DOHH2 (cell line): Measurements from ENCODE around the gene SORL1-AS1.

Experiments used
- H3F3A ChIP-seq: fragments of 200-600 bp; sonication (generic), shearing (Covaris generic); 2 replicates; pipeline ENCODE4 v1.6.0; 2016; ENCODE audit warnings: antibody characterized with exemption, mild to moderate bottlenecking; ENCODE audit not compliant: control insufficient read depth, insufficient read depth
- H3K27ac ChIP-seq: fragments of 200-600 bp; sonication (generic); 2 replicates; pipeline ENCODE4 v1.5.1; 2014; ENCODE audit warnings: low read depth, mild to moderate bottlenecking, low read length, moderate library complexity
- H3K27me3 ChIP-seq: fragments of 200-600 bp; sonication (generic); 2 replicates; pipeline ENCODE4 v1.6.1; 2014; ENCODE audit warnings: mild to moderate bottlenecking, low read length, mixed read lengths; ENCODE audit not compliant: control insufficient read depth
- H3K36me3 ChIP-seq: fragments of 200-600 bp; sonication (generic); 2 replicates; pipeline ENCODE4 v1.6.1; 2014; ENCODE audit warnings: mild to moderate bottlenecking, low read length, moderate library complexity, mixed read lengths; ENCODE audit not compliant: control insufficient read depth
- H3K4me1 ChIP-seq: fragments of 200-600 bp; sonication (generic); 2 replicates; pipeline ENCODE4 v1.6.1; 2014; ENCODE audit warnings: mild to moderate bottlenecking, low read length, mixed read lengths; ENCODE audit not compliant: control insufficient read depth
- H3K4me2 ChIP-seq: fragments of 200-600 bp; sonication (generic); 2 replicates; pipeline ENCODE4 v1.6.0; 2014; ENCODE audit warnings: mild to moderate bottlenecking, low read length, moderate library complexity
- H3K4me3 ChIP-seq: fragments of 200-600 bp; sonication (generic); 2 replicates; pipeline ENCODE4 v1.5.1; 2014; ENCODE audit warnings: mild to moderate bottlenecking, low read length, mixed read lengths
- H3K79me2 ChIP-seq: fragments of 200-600 bp; sonication (generic); 2 replicates; pipeline ENCODE4 v1.6.1; 2014; ENCODE audit warnings: mild to moderate bottlenecking, low read length, mixed read lengths; ENCODE audit not compliant: control insufficient read depth
- H3K9me2 ChIP-seq: fragments of 200-600 bp; sonication (generic); replicated peaks from 2 replicates; pipeline ENCODE4 v1.6.1; 2014; ENCODE audit warnings: mild to moderate bottlenecking, low read length, mixed read lengths; ENCODE audit not compliant: control insufficient read depth
- H3K9me3 ChIP-seq: fragments of 200-600 bp; sonication (generic); 2 replicates; pipeline ENCODE4 v1.6.1; 2014; ENCODE audit warnings: antibody characterized with exemption, low read length, mixed read lengths; ENCODE audit not compliant: control insufficient read depth, insufficient read depth
- H4K20me1 ChIP-seq: fragments of 200-600 bp; sonication (generic); 2 replicates; pipeline ENCODE4 v1.6.0; 2014; ENCODE audit warnings: low read depth, mild to moderate bottlenecking, antibody characterized with exemption, low read length, moderate library complexity; ENCODE audit not compliant: control insufficient read depth, insufficient read depth
- CTCF ChIP-seq: fragments of 200-600 bp; sonication (generic); IDR thresholded peaks from one replicate; pipeline ENCODE4 v1.5.1; 2014; ENCODE audit warnings: antibody characterized with exemption, mild to moderate bottlenecking, low read depth, low read length; ENCODE audit not compliant: poor library complexity, severe bottlenecking
- EZH2phosphoT487 ChIP-seq: fragments of 200-600 bp; sonication (generic); IDR thresholded peaks from 2 replicates; pipeline ENCODE4 v1.6.1; 2017; ENCODE audit warnings: borderline replicate concordance, mild to moderate bottlenecking, antibody characterized with exemption, low read length, moderate library complexity, mixed read lengths

Gene SORL1-AS1

DNA sequence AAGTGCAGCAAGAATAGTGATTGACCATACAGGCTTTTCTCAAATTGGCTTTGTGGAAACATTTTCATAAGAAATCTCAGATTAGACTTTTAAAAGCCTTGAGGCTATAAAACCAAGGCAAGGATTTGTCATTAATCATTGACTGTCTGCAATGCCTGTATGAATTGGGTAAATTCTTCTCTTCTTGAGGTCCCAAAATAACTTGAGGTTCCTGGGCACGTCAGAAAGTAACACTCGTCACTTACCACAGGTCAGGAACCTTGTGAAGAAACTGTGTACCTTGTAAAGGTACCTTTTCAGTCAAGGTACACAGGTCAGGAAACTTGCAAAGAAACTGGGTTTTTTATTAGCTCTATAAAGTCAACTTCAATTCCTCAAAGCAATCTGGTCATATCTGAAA is 43.9 kb downstream of the SORL1-AS1 start:
- H4K20me1 ChIP-seq: no peaks in the 10 kb centered on the region
- no peaks in the 10 kb centered on the region for H3K27me3 ChIP-seq
- no peak overlapping the region for H3K4me3 ChIP-seq
- H3K4me1 ChIP-seq: peaks cover 77% of the 10 kb centered on the region
- no peaks in the 10 kb centered on the region for H3K9me2 ChIP-seq
- no peaks in the 10 kb centered on the region for H3K36me3 ChIP-seq
- no peaks in the 10 kb centered on the region for H3K9me3 ChIP-seq
- H3K4me2 ChIP-seq: 0 out of 2 replicates have a peak overlapping the region, but pooled peaks have one; percentile 22
- peaks cover 31% of the 10 kb centered on the region for H3F3A ChIP-seq
- no peaks in the 10 kb centered on the region for H3K79me2 ChIP-seq
- no peak overlapping the region for H3K27ac ChIP-seq
- no peak for TF ChIP-seq EZH2phosphoT487
- TF ChIP-seq CTCF: no peak

DNA sequence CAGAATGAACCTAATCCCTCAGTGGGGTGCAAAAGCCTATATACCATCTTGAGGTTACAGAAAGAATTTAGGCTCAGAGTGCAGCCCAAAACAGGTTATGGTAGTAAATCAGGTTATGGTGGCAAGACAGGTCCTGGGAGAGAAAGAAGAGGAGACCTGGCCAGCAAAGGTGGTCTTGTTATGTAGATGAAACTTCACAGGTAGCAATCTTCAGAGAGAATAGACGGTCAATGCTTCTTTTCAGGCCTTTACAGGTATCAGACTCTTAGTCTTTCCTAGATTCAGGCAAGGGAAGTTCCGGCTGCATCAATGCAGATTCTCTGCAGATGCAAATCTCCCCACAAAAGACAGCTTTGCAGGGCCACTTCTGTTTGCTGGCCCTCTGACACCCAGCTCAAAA is 46.5 kb downstream of the SORL1-AS1 start:
- Histone ChIP-seq H3K4me1 (peaks cover 70% of the 10 kb centered on the region), H3K9me2 (no peaks in the 10 kb centered on the region), H4K20me1 (no peaks in the 10 kb centered on the region), H3K4me3 (peak overlapping the region; percentile 65), H3K27ac (peak overlapping the region; percentile 93), H3K9me3 (peaks cover 8% of the 10 kb centered on the region), H3K4me2 (peak overlapping the region; percentile 73), H3K79me2 (no peaks in the 10 kb centered on the region), H3F3A (peaks cover 33% of the 10 kb centered on the region), H3K27me3 (no peaks in the 10 kb centered on the region), H3K36me3 (peaks cover 4% of the 10 kb centered on the region)
- TF ChIP-seq CTCF (no peak), EZH2phosphoT487 (no peak)

GRCh38 chr11:121405646-121406045 is 47.1 kb downstream of the SORL1-AS1 start:
- H3K27ac ChIP-seq: peak overlapping the region; percentile 93
- no peak for TF ChIP-seq EZH2phosphoT487
- TF ChIP-seq CTCF: no peak
- no peaks in the 10 kb centered on the region for H3K79me2 ChIP-seq
- peaks cover 4% of the 10 kb centered on the region for H3K36me3 ChIP-seq
- no peaks in the 10 kb centered on the region for H4K20me1 ChIP-seq
- peaks cover 33% of the 10 kb centered on the region for H3F3A ChIP-seq
- peaks cover 8% of the 10 kb centered on the region for H3K9me3 ChIP-seq
- H3K4me2 ChIP-seq: peak overlapping the region; percentile 73
- H3K27me3 ChIP-seq: no peaks in the 10 kb centered on the region
- H3K4me3 ChIP-seq: peak overlapping the region; percentile 65
- H3K9me2 ChIP-seq: no peaks in the 10 kb centered on the region
- peaks cover 70% of the 10 kb centered on the region for H3K4me1 ChIP-seq
